ENCODE measurements around the gene FADS3.

FADS3 gene

DNA sequence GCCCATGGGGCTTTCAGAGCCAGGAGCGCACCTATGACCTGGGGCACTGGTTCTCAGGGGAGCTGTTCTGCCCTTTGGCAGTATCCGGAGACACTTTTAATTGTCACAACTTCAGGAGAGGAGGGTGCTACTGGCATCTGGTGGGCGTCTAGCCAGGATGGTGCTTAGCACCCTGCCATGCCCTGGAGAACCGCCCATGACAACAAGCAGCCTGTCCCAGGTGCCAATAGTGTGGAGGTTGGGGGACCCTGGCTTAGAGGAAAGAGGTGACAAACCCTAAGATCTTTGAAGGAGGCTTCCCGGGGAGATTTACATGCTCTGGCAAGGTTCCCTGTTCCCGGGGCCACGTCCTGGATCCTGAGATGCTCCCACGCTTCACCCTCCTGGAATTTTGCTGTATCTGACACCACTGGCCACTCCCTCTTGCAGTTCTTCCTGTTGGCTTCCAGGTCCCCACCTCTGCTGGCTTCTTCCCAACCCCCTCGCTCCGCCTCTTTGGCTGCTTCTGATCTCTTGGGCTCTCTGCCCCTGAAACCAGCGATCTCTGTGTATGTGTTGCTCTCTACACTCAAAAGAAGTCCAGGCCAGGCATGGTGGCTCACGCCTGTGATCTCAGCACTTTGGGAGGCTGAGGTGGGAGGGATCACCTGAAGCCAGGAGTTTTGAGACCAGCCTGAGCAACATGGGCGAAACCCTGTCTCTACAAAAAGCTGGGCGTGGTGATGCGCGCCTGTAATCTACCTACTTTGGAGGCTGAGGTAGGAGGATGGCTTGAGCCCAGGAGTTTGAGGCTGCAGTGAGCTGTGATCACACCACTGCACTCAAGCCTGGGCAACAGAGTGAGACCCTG lies 31.1 kb downstream of the FADS3 start:
- no peak for DNase-seq (ENCODE audit: low read depth in 3 of 3)

GRCh38 chr11:61855939-61856680 lies 35.2 kb downstream of the FADS3 start:
- no peak for DNase-seq (ENCODE audit: low read depth in 3 of 3)

DNA sequence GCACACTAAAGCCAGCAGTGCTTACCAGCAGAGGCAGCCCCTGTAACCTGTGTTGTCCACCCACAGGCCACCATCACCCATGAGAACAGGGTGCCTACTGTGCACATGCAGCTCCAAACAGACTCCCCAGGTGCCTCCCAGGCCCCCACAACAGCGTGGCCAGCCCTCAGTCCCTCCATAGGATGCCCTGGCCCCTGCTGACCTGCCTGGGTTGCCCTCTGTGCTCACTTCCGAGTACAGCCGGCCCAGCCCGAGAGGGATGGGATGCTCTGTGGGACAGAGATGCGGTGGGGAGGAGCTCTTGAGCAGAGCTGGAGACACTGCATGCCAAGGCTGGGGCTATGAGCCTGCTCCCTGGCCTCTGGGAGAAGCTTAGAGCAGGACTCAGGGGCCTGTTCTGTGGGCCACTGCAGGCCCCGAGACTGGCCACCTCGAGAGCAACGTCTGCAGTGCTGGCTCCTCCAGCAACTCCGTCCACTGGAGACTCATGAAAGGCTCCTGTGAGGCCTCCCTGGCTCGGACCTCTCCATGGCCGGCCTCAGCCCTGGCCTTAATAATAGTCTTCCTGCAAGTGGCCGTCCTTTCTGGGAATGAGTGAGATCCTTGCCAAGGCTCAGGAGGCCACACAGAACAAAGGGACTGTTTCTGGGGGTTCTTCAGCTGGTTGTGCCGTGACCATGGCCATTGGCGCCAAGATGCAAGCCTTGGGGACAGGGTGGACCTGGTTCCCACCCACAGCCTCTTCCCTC lies 36.2 kb downstream of the FADS3 start:
- no peak for DNase-seq (ENCODE audit: low read depth in 3 of 3)

- DNase-seq (ENCODE audit: low read depth in 3 of 3) = no peak
Measured at GRCh38 chr11:61854206-61854895, 37.0 kb downstream of the FADS3 start.

DNA sequence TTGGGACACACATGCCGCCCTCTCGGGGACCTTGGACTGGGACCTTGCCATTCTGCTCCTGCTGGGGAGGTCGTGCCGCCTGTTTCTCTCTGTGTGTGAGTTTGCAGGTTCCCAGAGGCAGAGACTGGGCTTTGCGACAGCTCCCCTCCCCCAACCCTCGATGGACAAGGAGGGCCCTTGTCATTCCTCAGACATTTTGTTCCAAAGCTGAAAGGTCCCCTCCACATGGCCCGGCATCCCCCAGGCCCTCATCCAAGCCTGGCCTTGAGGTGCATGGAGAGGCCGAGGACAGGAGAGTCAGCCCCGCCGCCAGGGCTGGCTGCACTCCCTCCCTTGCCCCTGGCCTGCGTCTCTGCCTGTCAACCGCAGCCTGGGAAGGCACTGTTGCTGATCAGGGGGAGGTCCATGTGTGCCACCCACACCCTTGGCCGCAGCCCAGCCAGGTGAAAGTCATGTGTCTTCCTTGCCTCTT lies 37.6 kb downstream of the FADS3 start:
- DNase-seq (ENCODE audit: low read depth in 3 of 3) = no peak

DNA sequence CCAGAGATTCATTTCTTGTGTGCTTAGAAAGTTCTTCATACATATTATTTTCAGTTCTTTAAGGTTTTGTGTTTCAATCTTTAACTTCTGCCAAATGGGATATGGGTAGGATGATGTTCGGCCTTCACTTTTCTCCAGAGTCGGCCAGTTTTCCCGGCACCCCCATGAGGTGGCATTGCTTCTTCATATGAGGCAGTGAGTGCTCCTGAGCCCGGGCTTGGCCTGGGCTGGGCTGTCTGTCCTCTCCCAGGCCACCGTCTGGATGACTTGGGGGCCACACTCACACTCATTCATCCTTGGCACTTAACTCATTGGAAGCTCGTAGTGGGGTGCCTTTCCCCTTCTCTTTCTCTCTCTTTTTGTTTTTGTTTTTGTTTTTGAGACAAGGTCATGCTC lies 39.4 kb downstream of the FADS3 start:
- DNase-seq (ENCODE audit: low read depth in 3 of 3) = no peak

- no peak for DNase-seq (ENCODE audit: low read depth in 3 of 3)
Measured at GRCh38 chr11:61851113-61851899, 40.0 kb downstream of the FADS3 start.

DNA sequence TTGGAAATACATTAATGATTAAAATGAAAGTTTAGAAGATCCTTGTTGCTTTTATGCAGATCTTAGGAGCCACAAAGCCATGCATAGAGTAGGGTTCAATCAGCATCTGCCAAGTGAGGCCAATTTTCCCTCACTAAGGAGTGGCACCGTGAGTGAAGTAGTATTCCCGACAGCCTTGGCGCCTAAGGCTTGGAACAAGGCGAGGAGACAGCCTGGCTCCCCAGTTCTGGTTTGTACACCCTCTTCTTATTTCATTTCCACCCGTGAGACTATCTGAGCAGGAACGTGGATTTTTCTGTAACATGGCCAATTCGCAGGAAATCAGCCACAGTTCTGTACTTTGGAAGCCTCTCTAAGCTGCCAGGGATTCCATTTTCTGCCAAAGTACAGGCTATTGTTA lies 40.7 kb downstream of the FADS3 start:
- no peak for DNase-seq (ENCODE audit: low read depth in 3 of 3)

GRCh38 chr11:61848631-61849030 lies 42.7 kb downstream of the FADS3 start:
- DNase-seq (ENCODE audit: low read depth in 3 of 3) = no peak

DNA sequence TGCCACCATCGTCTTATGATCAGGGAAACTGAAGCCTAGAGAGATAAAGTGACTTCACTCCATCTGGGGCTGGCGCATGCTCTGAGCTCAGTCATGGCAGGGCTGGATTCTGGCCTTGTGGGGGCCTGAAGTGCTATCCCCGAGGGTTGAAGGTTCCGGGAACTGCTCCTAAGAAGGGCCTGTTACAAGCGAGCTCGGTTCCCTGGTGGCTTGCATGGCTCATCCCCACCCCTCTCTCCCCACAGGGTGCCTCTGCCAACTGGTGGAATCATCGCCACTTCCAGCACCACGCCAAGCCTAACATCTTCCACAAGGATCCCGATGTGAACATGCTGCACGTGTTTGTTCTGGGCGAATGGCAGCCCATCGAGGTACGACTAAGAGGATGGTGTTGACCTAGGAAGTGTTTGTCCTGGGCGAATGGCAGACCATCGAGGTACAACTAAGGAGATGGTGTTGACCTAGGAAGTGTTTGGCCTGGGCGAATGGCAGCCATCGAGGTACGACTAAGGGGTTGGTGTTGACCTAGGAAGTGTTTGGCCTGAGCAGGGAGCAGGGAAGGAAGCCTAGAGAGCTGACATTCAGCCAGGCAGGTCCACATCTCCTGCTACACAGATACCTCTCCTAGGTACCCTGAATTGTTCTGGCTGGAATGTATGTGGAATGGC lies 43.3 kb downstream of the FADS3 start:
- no peak for DNase-seq (ENCODE audit: low read depth in 3 of 3)

GRCh38 chr11:61846362-61847020 lies 44.9 kb downstream of the FADS3 start:
- DNase-seq (ENCODE audit: low read depth in 3 of 3) = no peak

GRCh38 chr11:61844909-61845565 lies 46.3 kb downstream of the FADS3 start:
- DNase-seq (ENCODE audit: low read depth in 3 of 3) = no peak

GRCh38 chr11:61842528-61842820 lies 48.9 kb downstream of the FADS3 start:
- no peak for DNase-seq (ENCODE audit: low read depth in 3 of 3)

- no peak for DNase-seq (ENCODE audit: low read depth in 3 of 3)
Measured at GRCh38 chr11:61841636-61842527, 49.5 kb downstream of the FADS3 start.

GRCh38 chr11:61840371-61840770 lies 51.0 kb downstream of the FADS3 start:
- no peak for DNase-seq (ENCODE audit: low read depth in 3 of 3)

- DNase-seq (ENCODE audit: low read depth in 3 of 3) = no peak
Measured at GRCh38 chr11:61839742-61840141, 51.6 kb downstream of the FADS3 start.

DNA sequence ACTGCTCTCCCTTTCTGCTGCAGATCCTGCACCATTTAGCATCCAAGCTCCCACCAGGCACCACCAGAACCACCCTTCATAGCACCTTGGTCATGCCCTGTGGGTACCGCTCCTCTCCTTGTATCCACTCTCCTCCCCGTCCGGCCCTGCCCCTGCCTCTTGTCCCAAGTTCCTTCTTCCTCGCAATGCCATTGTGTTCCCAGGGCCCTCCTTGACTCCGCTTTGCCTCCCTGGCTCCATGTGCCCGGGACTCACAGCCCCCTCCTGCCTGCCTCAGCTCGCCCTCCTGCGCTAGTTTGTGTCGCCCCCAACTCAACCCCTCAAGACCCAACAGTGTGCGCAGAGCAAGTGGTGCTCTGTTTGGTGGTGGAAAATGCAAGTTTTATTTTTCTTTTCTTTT lies 52.4 kb downstream of the FADS3 start:
- DNase-seq (ENCODE audit: low read depth in 3 of 3) = no peak

DNA sequence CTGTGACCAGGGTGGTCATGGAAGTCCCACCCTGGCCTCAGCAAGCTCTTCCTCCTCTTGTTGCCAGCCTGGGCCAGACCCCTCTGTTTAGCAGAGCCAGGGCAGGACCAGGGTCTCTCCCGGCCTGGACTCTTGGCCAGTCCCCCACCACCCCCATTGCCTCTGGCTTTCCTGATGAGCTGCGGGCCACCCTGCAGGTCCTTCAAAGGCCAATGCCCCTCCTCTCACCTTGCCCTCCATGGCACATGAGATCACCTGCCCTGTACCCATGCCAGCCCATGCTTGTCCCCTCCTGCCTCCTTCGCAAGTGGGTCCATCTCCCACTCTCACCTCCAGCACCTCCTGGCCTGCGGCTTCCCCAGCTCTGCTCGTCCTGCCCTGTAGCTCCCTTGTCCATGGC lies 52.8 kb downstream of the FADS3 start:
- no peak for DNase-seq (ENCODE audit: low read depth in 3 of 3)

All from stimulated activated CD4-positive, alpha-beta T cell treated with anti-CD3 and anti-CD28 coated beads, TNF-alpha, amount 100 ng/mL, for 4 hours (primary cell).